MV-4-11 (cell line): ENCODE data around the gene KLHL6.
A peak's percentile ranks its signal among the peaks of the same experiment; 100 is the strongest.

Experiments used
- DNase-seq: peaks from one replicate; lab custom pipeline; 2025; lab: John Stamatoyannopoulos, UW

KLHL6 gene

DNA sequence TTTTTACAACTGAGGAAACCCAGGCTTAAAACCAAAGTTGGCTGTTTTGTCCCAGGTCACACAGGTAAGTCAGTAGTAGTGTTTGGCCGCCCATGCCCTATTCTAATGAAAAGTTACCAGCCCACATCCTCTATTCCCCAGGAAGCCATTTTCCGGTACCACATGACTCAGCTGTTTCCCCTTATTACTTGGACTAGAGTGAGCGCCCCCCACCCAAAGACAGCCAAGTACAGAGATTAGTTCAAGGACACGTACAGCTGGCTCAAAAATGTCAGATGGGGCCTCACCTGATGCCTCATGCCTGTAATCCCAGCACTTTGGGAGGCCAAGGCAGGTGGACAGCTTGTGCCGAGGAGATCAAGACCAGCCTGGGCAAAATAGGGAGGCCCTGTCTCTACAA is 8.5 kb upstream of the KLHL6 start:
- no peak for DNase-seq

DNA sequence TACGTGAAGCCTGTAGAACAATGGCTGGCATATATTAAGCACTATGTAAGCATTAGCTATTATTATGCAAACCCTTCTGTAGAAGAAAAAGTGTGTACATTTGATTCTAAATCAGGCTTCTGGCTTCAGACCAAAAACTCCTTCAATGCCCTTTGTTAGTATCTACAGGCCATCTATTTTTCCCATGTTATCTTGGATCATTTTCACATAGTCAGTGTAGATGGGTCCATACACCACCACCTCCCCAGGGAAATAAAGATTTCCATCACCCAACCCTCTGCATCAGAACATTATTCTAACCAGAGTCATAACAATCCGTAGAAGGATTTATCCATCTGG is 8.0 kb upstream of the KLHL6 start:
- DNase-seq, result no peak

GRCh38 chr3:183560607-183561006 is 5.1 kb upstream of the KLHL6 start:
- DNase-seq, result peak; percentile 35

DNA sequence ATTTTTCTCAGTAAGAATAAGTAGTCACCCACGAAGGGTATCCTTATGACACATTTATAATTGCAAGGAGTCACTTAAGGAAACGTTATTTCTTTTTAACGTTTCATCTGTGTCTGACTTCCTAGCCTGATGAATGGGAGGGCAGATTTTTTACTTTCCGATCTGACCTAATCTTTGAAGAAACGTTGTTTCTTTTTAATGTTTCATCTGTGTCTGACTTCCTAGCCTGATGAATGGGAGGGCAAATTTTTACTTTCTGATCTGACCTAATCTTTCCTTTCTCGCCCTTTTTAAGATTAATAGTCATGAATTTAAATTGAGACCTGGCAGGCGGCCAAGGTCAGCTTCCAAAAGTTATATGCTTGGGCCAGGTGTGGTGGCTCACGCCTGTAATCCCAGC is 3.0 kb upstream of the KLHL6 start:
- DNase-seq, result no peak

GRCh38 chr3:183556722-183557121 is 1.2 kb upstream of the KLHL6 start:
- no peak for DNase-seq

DNA sequence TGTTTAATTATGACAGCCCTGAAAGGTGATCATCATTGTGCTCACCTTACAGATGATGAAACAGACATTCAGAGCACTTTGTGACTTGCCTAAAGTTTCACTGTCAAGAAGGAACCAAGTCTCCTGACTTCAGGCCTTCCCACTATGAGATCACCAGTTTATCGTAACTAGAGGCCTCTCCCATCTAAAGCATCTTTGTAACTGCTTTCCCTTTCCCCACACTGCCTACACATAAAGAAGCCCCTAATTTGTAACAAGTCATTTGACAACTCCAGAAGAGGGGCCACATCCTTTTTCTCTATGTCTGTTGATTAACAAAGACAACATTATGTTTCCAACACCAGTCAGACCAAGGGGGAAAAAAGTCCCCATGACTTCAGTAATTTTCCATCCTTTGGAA is 1.1 kb downstream of the KLHL6 start:
- DNase-seq, result peak; percentile 47

DNA sequence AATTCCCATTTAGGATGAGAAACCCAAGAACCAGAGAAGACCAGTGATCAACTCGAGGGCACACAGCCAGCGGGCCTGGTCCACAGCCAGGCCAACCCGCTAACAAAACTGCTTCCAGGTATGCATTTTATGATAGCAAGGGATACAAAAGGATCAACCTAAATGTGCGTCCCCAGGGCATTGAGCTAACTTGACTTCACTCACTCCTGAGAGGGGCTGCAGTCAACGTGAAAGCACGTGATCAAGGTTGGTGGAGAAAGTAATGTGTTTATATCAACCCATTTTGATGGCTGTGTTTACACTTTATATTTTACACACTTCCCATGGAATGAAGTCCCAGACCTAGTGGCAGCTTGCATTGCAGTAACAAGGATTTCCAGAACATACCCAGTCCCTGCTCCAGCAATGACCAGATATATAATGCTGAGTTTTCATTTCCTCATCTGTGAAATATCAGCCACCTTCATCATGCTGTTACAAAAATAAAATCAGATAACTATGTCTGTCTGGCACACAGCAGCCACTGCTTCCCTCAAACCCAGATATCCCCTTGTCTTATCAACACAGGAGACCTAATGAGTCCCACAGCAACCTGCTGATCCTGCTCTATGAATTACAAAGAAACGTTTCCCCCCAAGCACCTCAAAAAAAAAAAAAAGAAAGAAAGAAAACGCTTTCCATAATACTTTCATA is 2.0 kb downstream of the KLHL6 start:
- peak; percentile 21 for DNase-seq

GRCh38 chr3:183551930-183552329 is 3.6 kb downstream of the KLHL6 start:
- DNase-seq, result peak; percentile 62

GRCh38 chr3:183548262-183548769 is 7.2 kb downstream of the KLHL6 start:
- no peak for DNase-seq

- DNase-seq, result no peak
Observed at GRCh38 chr3:183546625-183547024, 8.9 kb downstream of the KLHL6 start.

GRCh38 chr3:183545708-183546107 is 9.8 kb downstream of the KLHL6 start:
- DNase-seq, result no peak

- no peak for DNase-seq
Observed at GRCh38 chr3:183542355-183542754, 13.2 kb downstream of the KLHL6 start.

- peak; percentile 72 for DNase-seq
Observed at GRCh38 chr3:183541738-183542137, 13.8 kb downstream of the KLHL6 start.

DNA sequence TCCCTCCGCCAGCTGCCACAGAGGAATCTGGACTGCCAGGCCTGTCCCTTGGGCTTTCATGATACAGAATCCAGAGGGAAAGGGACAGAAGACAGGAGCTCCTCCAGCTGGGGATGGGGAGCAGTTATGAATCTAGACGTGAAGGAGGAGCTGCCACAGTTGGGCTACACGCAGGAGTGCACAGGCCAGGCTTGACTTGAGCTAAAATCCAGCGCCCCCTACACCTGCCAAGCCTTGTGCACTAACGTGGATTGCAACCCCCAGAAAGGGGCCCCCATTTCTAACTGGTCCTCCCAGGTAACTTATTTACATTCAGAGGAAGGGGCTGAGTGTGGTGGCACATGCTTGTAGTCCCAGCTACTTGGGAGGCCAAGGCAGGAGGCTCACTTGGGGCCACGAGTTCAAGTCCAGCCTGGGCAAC is 14.3 kb downstream of the KLHL6 start:
- no peak for DNase-seq

DNA sequence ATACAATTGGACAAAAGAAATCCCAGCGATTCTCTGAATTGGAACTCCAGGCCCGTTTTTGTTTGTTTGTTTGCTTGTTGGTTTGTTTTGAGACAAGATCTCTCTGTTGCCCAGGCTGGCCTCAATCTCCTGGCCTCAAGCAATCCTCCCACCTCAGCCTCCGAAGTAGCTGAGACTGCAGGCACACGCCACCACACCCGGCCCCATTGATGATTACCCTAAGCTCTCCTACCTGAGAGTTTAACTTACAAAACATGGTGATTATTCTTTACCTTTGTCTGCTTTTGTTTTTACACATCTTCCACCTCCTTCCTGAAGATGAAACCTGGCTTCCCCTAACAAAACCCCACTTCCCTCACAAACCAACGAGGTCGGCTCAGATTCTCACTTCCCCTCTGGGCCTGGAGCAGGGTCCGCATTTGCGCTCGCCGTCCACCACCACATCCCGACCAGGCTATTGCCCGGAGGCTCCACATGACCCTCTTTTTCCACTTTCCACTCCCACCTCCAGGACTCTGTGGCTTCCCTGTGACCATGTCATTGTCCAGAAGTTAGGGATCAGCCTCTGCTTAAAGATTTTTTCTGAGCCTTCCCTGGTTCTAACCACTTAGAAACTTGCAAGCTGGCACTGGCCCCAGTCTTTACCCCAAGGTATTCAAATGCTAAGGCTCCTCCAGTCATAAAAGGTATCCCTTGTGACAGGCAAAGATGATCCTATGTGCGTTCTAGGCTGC is 14.8 kb downstream of the KLHL6 start:
- DNase-seq, result peak; percentile 70

DNA sequence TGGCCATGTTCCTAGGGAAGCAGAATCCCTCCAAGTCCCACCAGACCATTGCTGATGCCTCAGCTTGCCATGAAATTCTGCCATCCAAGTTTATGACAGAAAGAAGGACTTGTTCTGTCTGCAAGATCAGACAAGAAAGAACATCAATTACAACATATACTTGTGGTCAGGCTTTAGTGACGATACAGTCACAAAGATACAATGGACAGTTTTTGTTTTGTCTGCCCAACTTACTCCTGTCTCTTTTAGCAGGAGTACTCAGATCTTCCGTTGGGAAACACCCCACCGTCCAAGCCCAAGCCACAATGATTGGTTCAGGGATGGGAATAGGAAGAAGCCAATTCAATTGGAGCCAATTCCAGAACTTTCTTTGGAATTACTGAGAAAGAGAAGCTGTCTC is 15.7 kb downstream of the KLHL6 start:
- DNase-seq, result peak; percentile 52

GRCh38 chr3:183538486-183538885 is 17.0 kb downstream of the KLHL6 start:
- DNase-seq, result no peak

- DNase-seq, result peak; percentile 99
Observed at GRCh38 chr3:183537295-183537730, 18.2 kb downstream of the KLHL6 start.

DNA sequence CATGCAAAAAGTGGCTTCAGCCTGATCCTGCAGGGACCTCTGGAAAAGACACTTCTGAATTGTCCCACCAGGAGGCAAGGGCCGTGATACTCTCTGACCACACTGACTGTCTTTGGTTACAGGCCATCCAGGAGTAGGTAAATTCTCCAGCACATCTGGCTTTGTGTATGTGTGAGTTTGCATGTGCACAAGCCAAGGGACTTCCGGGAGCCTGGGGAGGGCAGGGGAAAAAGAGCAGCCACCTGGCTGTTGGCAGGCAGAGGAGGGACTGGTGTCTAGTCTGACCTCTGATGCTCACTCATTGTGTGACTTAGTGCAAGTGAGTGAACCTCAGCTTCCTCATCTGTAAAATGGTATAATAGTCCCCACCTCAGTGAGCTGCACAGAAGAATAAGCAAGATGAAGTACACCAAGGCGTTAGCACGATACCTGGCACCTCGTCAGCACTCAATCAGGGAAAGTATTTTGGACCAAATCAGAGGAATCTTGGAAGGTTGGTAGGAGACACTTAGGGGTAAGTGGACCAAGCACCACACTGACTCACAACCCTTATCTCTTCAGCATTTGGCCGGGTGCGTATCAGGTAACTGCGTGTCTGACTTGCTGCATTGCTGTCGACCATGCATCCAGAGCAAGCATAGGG is 19.1 kb downstream of the KLHL6 start:
- DNase-seq, result peak; percentile 14

DNA sequence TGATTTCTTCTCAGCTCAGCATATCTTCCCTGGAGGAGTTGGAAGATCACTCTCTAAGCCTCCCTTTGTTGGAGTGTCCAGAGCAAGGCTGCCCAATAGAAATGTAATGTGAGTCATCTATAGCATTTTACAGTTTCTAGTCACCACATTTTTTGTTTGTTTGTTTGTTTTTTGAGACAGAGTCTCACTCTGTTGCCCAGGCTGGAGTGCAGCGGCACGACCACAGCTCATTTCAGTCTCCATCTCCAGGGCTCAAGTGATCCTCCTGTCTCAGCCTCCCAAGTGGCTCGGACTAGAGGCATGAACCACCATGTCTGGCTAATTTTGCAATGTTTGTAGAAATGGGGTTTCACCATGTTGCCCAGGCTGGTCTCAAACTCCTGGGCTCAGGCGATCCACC is 21.3 kb downstream of the KLHL6 start:
- no peak for DNase-seq

DNA sequence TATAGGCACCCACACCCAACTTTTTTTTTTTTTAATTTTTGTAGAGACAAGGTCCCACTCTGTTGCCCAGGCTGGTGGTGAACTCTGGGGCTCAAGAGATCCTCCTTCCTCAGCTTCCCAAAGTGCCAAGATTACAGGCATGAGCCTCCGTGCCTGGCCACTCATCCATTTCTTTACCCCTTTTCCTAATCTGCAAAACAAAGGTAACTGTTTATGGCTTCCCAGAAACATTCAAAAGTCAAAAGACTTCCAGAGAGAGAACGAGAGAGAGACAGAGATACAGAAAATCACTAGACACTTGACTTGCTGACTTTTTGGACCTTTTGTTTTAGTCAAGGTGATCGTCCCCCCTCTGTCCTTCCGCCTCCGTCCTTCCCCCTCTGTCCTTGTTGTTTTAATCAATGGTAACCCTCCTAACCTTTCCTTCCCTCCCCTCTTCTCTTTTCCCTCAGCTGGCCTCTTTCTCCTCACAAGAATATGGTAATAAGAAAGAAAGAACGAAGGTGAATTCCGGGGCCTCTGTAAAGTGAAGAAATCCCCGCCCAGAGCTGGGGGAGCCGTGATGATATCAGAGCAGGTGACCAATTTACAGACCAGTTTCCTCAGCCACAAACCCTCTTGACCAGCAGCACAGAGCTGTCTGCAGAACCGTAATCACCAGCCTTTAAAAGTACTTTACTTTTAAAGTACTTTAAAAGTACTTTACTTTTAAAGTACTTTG is 21.9 kb downstream of the KLHL6 start:
- DNase-seq, result no peak

DNA sequence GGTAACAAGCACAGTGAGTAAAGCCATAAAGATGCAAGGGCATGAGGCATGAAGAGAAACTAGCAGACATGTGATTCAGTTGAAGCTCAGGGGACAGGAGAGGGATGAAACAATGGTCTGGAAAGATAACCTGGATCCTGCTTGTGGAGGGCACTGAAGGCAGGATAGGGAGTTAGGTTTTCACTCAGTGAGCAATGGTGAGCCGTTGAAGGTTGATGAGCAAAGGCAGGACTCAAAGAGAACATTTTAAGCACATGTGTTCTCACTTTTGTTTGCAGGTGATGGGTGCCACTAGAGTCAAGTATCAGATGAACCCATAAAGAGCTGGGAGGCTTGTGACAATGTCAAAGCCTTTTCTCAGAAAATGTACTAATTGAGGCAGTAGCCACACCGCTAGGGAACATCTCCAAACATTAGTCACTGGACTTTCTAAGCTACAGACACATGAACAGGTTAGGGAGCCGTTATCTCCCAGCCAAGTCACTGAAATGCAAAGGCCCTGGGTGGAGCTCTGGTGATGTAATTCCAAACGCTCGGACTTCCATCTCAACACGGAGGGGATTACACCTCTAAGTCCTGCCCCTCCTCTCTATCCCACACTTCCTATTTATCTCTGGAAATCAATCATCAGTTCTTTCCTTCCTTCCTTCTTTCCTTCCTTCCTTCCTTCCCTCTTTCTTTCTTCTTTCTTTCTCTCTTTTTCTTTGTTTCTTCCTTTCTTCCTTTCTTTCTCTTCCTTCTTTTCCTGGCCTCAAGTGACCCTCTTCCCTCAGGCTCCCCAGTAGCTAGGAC is 22.7 kb downstream of the KLHL6 start:
- DNase-seq, result no peak
